GM18526 (cell line): ENCODE results near the gene ELP4.

ENCODE experiments used
- POLR2A ChIP-seq: IDR thresholded peaks from 3 replicates; pipeline ENCODE4 v1.6.1; 2011; ENCODE audit not compliant: insufficient read length; ENCODE audit errors: extremely low read depth

The ELP4 gene

GRCh38 chr11:31824332-31824878, 314.8 kb downstream of the ELP4 start:
- TF ChIP-seq POLR2A, result no peak

- TF ChIP-seq POLR2A, result no peak
Observed at GRCh38 chr11:31824879-31825837, 315.6 kb downstream of the ELP4 start.

DNA sequence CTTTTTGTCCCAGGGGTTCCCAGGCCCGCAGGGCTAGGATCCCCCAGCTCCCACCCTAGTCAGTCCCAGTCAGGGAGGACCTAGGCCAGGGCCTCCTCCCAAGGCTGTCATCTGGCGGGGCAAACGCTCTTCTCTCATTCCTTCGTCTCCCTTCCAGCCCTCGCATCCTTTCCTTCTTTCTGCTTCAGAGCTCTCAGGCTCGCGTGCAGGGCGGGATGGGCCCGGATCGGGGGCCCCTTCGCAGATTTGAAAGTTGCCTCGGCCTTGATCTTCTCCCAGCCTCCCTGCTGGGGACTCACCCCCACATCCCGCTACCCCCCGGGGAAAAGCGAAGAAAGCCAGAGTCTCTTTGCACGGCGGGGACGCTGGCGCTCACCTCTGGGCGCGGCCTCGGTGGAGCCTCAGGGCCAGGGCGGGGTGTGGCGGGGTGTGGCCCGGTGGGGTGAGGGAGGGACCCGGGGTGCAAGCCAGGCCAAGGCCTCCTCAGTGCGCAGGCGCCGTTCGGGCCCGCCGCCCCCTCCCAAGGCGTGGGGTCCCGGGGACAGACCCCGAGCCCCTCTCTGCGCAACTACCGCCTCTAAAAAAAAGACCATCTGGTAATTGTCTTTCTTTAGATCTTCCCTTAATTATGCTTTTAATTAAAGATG, 316.4 kb downstream of the ELP4 start:
- no peak for TF ChIP-seq POLR2A

DNA sequence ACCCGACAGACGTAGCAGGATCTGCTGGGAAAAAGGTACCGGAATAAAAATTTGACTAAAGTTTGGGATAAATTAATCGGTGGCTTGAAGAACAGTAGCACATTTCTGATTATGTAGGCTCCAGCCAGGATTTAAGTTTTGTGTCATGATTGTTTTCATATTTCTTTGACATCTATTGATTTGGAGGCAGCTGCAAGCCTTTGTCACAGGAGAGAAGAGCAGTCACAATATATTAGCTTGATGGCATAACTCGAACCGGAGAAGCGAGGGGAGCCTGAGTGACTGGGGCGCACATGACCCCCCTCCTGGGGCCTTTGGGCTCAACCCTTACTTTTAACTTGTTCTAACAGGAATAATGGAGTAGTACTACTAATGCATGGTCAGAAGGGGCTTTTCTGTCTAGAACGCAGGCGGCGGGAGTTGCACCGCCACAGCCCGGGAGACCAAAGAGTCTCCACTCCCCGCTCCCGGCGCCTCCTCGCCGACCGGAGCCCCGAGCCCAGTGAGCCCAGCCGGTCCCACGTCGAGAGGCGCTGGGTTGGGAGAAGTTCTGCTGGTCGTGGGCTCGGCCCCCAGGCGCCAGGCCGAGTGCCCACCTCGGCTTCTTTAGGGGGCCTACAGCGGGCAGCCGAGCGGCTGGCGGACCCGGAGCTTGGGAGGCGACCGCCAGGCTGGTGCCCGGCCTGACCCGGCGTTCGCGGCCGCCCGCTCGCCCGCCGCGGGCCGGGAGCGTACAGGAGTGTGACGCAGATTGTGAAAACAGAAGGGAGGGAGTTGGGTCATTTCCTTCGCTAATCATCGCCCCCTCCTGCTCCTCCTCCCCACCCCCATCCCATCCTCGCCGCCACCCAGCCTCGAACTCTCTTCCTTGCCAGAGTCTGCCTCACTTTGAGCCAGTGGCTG, 317.2 kb downstream of the ELP4 start:
- TF ChIP-seq POLR2A, result no peak

- TF ChIP-seq POLR2A, result no peak
Observed at GRCh38 chr11:31827455-31828206, 318.1 kb downstream of the ELP4 start.

DNA sequence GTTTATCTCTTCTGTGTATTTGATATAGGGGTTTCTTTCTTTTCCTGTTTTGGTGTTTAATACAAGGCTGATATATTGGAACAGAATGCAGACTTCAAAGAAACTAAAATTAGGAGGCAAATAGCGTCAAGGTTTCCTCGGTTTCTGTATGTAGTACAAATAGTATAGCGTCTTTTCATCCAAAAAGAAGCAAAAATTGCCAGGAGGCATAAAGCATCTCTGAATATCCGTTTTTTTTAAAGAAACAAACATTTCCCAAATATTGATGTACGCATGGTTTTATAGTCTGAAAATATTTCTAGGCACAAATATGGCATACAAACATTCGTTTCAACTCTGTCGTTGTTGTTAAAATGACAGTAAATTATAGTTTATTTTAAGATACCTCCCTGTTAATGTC, 318.6 kb downstream of the ELP4 start:
- no peak for TF ChIP-seq POLR2A

DNA sequence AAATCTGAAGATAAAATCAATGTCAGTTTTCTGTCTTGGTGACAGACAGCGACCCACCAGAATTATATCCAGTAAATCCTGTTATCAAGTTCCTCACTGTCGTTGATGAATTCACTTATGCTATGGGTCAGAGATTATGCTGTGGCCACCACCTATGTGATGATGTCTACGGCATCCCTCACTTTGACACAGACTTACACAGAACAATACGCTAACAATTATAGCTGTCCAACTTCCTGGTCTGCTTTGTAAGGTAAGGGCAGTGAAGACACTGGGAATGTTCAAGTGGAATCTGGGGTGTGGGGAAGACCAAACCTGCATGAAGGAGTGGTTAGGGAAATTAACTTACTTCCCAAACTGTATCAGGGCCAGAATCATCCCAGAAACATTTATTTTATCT, 320.8 kb downstream of the ELP4 start:
- TF ChIP-seq POLR2A, result no peak

- no peak for TF ChIP-seq POLR2A
Observed at GRCh38 chr11:31834237-31834636, 324.7 kb downstream of the ELP4 start.
